Breast epithelium (tissue), 4 donors: ENCODE data around the gene CDK14. TPM values are rescaled to one million over a fixed set of nuclear protein-coding genes. Genes with fewer than 3 reads are reported as not detected.

Experiments
- DNase-seq, 2 donors: peaks; one replicate each; pipeline ENCODE4 v3.0.0-alpha.2; 2019; ENCODE audit warnings: low spot score in 2 of 2
- H3K27ac ChIP-seq, 2 donors: fragments of 200-600 bp; sonication (generic) in 1 of 2; one replicate each; pipeline ENCODE4 v1.5.1; 2016 to 2019; ENCODE audit warnings: mild to moderate bottlenecking in 1 of 2
- H3K27me3 ChIP-seq, 2 donors: fragments of 200-600 bp; sonication (generic) in 1 of 2; one replicate each; pipeline versions ENCODE4 v1.5.1 to v1.6.0; 2017 to 2019; ENCODE audit warnings: control low read depth in 1 of 2, mild to moderate bottlenecking in 1 of 2
- H3K36me3 ChIP-seq: fragments of 200-600 bp; one replicate; pipeline ENCODE4 v1.5.1; 2019
- H3K4me1 ChIP-seq, 2 donors: fragments of 200-600 bp; sonication (generic); one replicate each; pipeline ENCODE4 v1.5.1; 2016 to 2019; ENCODE audit warnings: control low read depth in 1 of 2
- H3K4me3 ChIP-seq, 3 donors: fragments of 200-600 bp; sonication (generic); 1 replicate in 2 of 3; 2 replicates in 1 of 3; pipeline ENCODE4 v1.5.1; 2016 to 2019; ENCODE audit warnings: mild to moderate bottlenecking in 3 of 3, moderate library complexity in 2 of 3
- H3K9me3 ChIP-seq, 2 donors: fragments of 200-600 bp; sonication (generic) in 1 of 2; one replicate each; pipeline ENCODE4 v1.5.1; 2016 to 2019; ENCODE audit warnings: control low read depth in 1 of 2
- POLR2A ChIP-seq: fragments of 450-650 bp; IDR thresholded peaks from one replicate; pipeline ENCODE4 v1.6.1; 2016; ENCODE audit warnings: antibody characterized with exemption, mild to moderate bottlenecking, moderate library complexity
- POLR2AphosphoS5 ChIP-seq, 3 donors: sonication (generic); formaldehyde crosslinking; IDR thresholded peaks; one replicate each; pipeline ENCODE4 v1.6.1; 2017; ENCODE audit warnings: antibody characterized with exemption in 3 of 3
- intact Hi-C: fragments of 100-400 bp; cut with DNase I; formaldehyde crosslinking; loops from one replicate; pipeline ENCODE4 v1.15.1; 2023; ENCODE audit warnings: low total_unique reads
- total RNA-seq, 3 donors: library from RNA; depleted of rRNA; stranded (reverse); fragments of >200 nt; gene quantifications; one replicate each; pipeline ENCODE4 v1.1.0, GENCODE V29; 2016
- TF ChIP-seq, protein P1 (sequence below), 3 donors: fragments of 450-650 bp; IDR thresholded peaks; one replicate each; pipeline ENCODE4 v1.5.1; 2016 to 2017; ENCODE audit warnings: antibody characterized with exemption in 3 of 3, mild to moderate bottlenecking in 3 of 3, moderate library complexity in 3 of 3

Gene CDK14
- total RNA-seq, 3 donors from 2014 or later: 16.3 to 64.7 (median 29.8) TPM

DNA sequence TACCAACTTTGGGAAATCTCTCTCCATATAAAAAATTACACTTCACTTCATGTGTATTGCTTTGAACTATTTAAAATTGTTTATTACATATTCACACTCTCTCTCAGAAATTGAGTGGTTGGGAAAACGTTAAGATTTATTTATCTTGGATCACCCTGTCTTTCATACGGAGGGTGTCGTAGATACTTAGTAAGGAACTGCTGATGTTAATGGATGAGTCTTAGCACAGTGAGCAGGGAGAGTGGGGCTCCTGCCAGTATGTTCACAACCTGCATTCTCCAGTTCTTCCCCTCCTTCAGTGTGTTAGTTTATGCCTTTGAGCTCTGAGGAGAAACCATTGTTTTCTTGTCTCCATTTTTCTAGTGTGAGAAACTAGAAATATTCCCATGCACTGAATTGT is 67.1 kb downstream of the CDK14 start:
- intact Hi-C loops: no loop called here
- DNase-seq: no peak
- no peaks in the 10 kb centered on the region for H3K4me1 ChIP-seq
- H3K9me3 ChIP-seq: no peaks in the 10 kb centered on the region
- H3K4me3 ChIP-seq: no peak overlapping the region
- TF ChIP-seq POLR2AphosphoS5 (IDR thresholded peaks at IDR 0.05) (no peak), POLR2A (no peak)
- TF ChIP-seq, protein P1, sequence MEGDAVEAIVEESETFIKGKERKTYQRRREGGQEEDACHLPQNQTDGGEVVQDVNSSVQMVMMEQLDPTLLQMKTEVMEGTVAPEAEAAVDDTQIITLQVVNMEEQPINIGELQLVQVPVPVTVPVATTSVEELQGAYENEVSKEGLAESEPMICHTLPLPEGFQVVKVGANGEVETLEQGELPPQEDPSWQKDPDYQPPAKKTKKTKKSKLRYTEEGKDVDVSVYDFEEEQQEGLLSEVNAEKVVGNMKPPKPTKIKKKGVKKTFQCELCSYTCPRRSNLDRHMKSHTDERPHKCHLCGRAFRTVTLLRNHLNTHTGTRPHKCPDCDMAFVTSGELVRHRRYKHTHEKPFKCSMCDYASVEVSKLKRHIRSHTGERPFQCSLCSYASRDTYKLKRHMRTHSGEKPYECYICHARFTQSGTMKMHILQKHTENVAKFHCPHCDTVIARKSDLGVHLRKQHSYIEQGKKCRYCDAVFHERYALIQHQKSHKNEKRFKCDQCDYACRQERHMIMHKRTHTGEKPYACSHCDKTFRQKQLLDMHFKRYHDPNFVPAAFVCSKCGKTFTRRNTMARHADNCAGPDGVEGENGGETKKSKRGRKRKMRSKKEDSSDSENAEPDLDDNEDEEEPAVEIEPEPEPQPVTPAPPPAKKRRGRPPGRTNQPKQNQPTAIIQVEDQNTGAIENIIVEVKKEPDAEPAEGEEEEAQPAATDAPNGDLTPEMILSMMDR (IDR thresholded peaks at IDR 0.05): no peak
- no peak overlapping the region for H3K27ac ChIP-seq
- no peaks in the 10 kb centered on the region for H3K36me3 ChIP-seq
- H3K27me3 ChIP-seq: no peaks in the 10 kb centered on the region

DNA sequence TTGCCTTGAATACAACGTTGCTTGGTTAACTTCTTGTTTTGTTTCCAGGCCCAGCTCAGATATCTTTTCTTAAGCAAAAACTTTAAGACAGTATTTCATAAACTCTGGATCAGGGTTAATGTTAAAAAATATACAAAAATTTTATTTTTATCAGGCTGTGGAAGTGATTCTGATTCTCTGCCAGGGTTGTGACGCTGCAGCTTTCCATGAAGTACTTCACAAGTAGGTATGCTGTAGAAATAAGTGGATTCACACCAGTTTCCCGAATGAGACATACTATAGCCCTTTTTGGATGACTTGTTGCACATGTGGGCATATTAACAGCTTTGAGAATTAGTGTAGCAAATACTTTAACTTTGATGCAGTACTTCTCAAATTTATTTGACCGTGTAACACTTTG is 70.1 kb downstream of the CDK14 start:
- intact Hi-C loops: no loop called here
- no peak overlapping the region for H3K4me3 ChIP-seq
- no peaks in the 10 kb centered on the region for H3K27me3 ChIP-seq
- no peaks in the 10 kb centered on the region for H3K9me3 ChIP-seq
- TF ChIP-seq POLR2A (no peak), POLR2AphosphoS5 (IDR thresholded peaks at IDR 0.05) (no peak)
- TF ChIP-seq, protein P1 (IDR thresholded peaks at IDR 0.05): no peak
- H3K36me3 ChIP-seq: no peaks in the 10 kb centered on the region
- no peak overlapping the region for H3K27ac ChIP-seq
- no peaks in the 10 kb centered on the region for H3K4me1 ChIP-seq
- DNase-seq: no peak

DNA sequence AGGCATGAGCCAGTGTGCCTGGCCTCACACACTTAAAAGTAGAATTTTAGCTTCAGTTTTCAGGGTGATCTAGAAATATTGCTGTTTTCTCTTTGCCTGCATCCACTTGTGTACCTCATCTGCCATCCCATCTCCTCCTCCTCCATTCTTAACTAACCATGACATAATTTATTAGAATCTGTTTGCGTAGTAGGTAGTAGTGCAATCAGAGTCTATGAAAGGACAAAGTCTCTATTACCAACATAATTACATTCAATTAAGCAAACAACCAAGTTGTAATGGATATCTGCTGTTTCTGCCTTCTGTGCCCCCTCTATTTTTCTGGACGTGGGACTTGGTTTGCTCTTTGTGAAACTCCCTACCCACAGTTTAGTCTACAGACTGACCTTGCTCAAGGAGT is 72.9 kb downstream of the CDK14 start:
- no peaks in the 10 kb centered on the region for H3K36me3 ChIP-seq

DNA sequence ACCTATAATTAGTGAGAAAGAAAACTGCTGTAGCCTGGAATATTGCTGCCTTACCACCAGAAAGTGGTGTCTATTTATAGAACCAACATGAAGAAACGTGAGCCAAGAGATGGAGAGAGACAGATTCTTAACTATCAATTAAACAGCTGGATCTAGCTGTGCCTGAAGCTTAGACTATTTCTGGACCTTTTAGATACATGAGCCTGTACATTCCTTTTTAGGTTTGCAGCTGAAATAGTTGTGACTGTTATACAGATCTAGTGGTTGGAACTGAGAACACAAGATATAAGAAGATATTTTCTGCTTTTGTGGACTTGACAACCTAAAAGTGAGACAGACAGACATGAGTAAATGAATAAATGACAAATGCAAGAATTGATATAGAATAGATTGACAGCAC is 73.4 kb downstream of the CDK14 start:
- no peak for DNase-seq
- H3K27ac ChIP-seq: no peak overlapping the region
- H3K36me3 ChIP-seq: no peaks in the 10 kb centered on the region
- TF ChIP-seq POLR2AphosphoS5 (IDR thresholded peaks at IDR 0.05) (no peak), POLR2A (no peak)
- TF ChIP-seq, protein P1 (IDR thresholded peaks at IDR 0.05): no peak
- no peaks in the 10 kb centered on the region for H3K27me3 ChIP-seq
- intact Hi-C loops: no loop called here
- no peaks in the 10 kb centered on the region for H3K4me1 ChIP-seq
- no peak overlapping the region for H3K4me3 ChIP-seq
- no peaks in the 10 kb centered on the region for H3K9me3 ChIP-seq

More for the DNA sequence above, 72.9 kb downstream of the CDK14 start:
- no peak overlapping the region for H3K27ac ChIP-seq
- DNase-seq: no peak
- no peaks in the 10 kb centered on the region for H3K9me3 ChIP-seq
- no peaks in the 10 kb centered on the region for H3K27me3 ChIP-seq
- no peaks in the 10 kb centered on the region for H3K4me1 ChIP-seq
- TF ChIP-seq POLR2A (no peak), POLR2AphosphoS5 (IDR thresholded peaks at IDR 0.05) (no peak)
- TF ChIP-seq, protein P1 (IDR thresholded peaks at IDR 0.05): no peak
- intact Hi-C loops: no loop called here
- H3K4me3 ChIP-seq: no peak overlapping the region

DNA sequence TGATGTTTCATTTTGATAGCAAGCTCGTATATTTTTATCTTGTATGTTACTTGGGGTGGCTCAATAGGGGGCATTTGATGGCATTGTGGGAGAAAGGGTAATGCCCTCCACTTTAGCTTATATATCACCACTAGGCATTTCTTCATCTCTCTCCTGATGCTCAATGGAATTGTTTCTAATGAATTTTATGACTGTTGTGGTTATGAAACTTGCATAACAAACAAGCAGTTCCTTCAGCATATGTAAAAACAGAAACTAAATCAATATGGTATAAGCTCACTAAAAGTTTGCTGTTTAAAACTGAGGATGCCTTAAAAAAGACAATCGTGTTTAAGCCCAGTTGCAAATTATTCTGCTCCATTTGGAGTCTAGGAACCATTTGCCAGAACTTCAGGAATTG is 75.5 kb downstream of the CDK14 start:
- no peak for DNase-seq
- intact Hi-C loops: no loop called here
- no peak overlapping the region for H3K4me3 ChIP-seq

More for the DNA sequence above, 75.5 kb downstream of the CDK14 start:
- Histone ChIP-seq H3K9me3 (no peaks in the 10 kb centered on the region), H3K36me3 (no peaks in the 10 kb centered on the region), H3K4me1 (no peaks in the 10 kb centered on the region), H3K27ac (no peak overlapping the region), H3K27me3 (no peaks in the 10 kb centered on the region)
- TF ChIP-seq, protein P1 (IDR thresholded peaks at IDR 0.05): no peak
- TF ChIP-seq POLR2AphosphoS5 (IDR thresholded peaks at IDR 0.05): no peak
- no peak for TF ChIP-seq POLR2A
